ENCODE data around the gene C19orf25. TPM values are rescaled to one million over a fixed set of nuclear protein-coding genes. Genes with fewer than 3 reads are reported as not detected.

C19orf25 gene
- total RNA-seq: 10 to 100 TPM; 12.2 to 32.7 (median 15.3) TPM
- long read RNA-seq, partial matches to known transcripts: 1 of 6 reads
- long read RNA-seq, other reads (novel, unspliced or antisense): 1 of 6 reads

DNA sequence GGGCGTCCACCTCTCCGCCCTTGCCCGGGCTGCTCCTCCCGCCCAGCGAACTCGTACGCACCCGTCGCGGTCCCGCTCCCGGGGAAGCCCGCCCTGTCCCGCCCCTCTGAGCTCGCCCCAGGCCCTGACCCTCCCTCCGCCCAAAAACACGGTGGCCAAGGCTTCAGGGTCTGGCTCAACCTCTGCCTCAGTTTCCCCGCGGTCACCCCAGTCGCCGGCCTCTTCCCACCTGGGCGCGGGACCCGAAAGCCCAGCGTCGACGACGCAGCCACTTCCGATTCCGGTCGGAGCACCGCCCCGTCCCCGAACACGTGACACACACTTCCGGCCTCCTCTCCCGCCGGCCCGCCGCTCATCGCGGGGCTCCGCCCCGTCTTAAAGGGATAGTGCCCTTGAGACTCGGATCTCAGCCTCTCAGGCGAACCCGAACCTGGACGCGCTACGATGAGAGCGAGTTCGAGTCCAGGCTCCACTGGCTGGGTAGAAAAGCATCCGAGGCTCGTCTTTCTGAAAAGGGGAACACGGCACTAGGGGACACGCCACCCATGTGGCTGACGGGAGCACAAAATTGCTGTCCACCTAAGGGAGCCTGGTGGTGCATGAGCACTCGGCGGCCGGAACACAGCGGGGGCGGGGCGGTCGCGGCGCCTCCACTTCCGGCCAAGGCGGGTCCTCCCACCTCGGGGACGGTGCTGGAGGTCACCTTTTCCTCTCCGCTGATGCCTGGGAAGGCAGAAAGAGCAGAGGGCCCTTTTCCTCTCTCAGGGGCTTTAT, at the start of gene C19orf25:
Gene C19orf25, minus strand, starts transcription at position 282 of the 774 bp plus-strand sequence. CDS start 312 bp downstream, outside the sequence.
- H3K27me3 ChIP-seq: no peaks in the 10 kb centered on the region
- H3K4me3 ChIP-seq: peak within 1 kb of the TSS; percentile 87 to 99 (median 96)
- ATAC-seq: peak; percentile 94 to 99 (median 97)
- WGBS (ENCODE audit: insufficient coverage, low coverage, low lambda C conversion rate, missing lambda C conversion rate): 0% methylated on average over 17 of the region's 71 CpGs
- TF ChIP-seq, protein P1, sequence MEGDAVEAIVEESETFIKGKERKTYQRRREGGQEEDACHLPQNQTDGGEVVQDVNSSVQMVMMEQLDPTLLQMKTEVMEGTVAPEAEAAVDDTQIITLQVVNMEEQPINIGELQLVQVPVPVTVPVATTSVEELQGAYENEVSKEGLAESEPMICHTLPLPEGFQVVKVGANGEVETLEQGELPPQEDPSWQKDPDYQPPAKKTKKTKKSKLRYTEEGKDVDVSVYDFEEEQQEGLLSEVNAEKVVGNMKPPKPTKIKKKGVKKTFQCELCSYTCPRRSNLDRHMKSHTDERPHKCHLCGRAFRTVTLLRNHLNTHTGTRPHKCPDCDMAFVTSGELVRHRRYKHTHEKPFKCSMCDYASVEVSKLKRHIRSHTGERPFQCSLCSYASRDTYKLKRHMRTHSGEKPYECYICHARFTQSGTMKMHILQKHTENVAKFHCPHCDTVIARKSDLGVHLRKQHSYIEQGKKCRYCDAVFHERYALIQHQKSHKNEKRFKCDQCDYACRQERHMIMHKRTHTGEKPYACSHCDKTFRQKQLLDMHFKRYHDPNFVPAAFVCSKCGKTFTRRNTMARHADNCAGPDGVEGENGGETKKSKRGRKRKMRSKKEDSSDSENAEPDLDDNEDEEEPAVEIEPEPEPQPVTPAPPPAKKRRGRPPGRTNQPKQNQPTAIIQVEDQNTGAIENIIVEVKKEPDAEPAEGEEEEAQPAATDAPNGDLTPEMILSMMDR (IDR thresholded peaks at IDR 0.05): no peak
- peak; percentile 44 for TF ChIP-seq POLR2A (IDR thresholded peaks at IDR 0.05)
- H3K4me1 ChIP-seq: peaks cover 0 to 9% (median 4%) of the 10 kb centered on the region in 4 donors
- intact Hi-C loops (cut with DNase I): no loop called here
- H3K27ac ChIP-seq: peak within 1 kb of the TSS; percentile 21 to 67 (median 45)
- H3K9me3 ChIP-seq: no peaks in the 10 kb centered on the region
- DNase-seq: peak; percentile 96 to 97 (median 96)
- H3K36me3 ChIP-seq: no peaks in the 10 kb centered on the region

DNA sequence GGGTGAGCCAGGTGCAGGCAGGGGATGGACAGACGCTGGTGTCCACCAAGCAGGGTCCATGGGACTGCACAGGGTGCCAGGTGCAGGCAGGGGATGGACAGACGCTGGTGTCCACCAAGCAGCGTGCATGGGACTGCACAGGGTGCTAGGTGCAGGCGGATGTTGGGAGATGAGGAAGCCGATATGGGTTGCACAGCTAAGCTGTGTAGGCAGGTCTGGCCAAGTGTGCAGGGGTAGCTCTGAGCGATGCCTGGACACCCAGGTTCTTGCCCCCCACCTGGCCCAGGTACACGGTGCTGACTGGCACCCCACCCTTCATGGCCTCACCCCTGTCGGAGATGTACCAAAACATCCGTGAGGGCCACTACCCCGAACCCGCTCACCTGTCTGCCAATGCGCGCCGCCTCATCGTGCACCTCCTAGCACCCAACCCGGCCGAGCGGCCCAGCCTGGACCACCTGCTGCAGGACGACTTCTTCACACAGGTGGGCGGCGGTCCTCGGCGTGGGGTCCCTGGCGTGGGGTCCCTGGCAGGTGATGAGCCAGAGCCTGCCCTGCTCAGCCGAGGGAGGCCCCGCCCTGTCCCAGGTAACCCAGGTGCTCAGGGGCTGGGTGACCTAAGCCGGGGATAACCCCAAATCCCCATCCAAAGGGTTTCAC, 48.8 kb upstream of the C19orf25 start:
- H3K36me3 ChIP-seq: no peaks in the 10 kb centered on the region
- no peak overlapping the region for H3K27ac ChIP-seq
- intact Hi-C loops (cut with DNase I): no loop called here
- ATAC-seq: no peak
- H3K27me3 ChIP-seq: no peaks in the 10 kb centered on the region
- no peak overlapping the region for H3K4me3 ChIP-seq
- H3K4me1 ChIP-seq: no peaks in the 10 kb centered on the region
- no peak for DNase-seq
- no peak for TF ChIP-seq POLR2A (IDR thresholded peaks at IDR 0.05)
- TF ChIP-seq, protein P1 (IDR thresholded peaks at IDR 0.05): no peak
- no peaks in the 10 kb centered on the region for H3K9me3 ChIP-seq
- 25% methylated on average over 2 of the region's 27 CpGs for WGBS (ENCODE audit: insufficient coverage, low coverage, low lambda C conversion rate, missing lambda C conversion rate)

DNA sequence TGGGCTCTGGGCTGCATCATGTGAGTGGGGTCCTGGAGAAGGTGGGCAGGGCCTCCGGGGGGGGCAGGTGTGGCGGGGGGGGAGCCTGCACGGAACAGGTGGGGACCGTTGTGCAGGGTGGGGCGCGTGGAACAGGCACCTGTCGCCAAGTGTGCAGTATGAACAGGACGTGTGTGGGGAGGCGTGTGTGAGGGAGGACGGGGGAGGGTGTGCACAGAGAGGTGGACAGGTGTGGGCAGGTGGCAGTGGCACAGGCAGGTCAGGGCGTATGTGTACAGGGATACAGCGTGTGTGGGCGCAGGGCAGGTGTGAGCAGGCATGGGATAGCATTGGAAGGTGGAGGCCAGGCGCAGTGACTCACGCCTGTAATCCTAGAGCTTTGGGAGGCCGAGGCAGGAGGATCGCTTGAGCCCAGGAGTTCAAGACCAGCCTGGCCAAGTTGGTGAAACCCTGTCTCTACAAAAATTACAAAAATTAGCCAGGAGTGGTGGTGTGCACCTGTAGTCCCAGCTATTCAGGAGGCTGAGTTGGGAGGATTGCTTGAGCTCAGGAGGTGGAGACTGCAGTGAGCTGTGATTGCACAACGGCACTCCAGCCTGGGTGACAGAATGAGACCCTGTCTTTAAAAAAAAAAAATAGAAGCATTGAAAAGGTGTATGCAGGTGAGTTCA, 48.1 kb upstream of the C19orf25 start:
- H3K9me3 ChIP-seq: no peaks in the 10 kb centered on the region
- no peak overlapping the region for H3K27ac ChIP-seq
- 59% methylated on average over 11 of the region's 18 CpGs for WGBS (ENCODE audit: insufficient coverage, low coverage, low lambda C conversion rate, missing lambda C conversion rate)
- DNase-seq (no peak), ATAC-seq (no peak)
- no peaks in the 10 kb centered on the region for H3K4me1 ChIP-seq
- H3K36me3 ChIP-seq: no peaks in the 10 kb centered on the region
- intact Hi-C loops (cut with DNase I): no loop called here
- H3K27me3 ChIP-seq: no peaks in the 10 kb centered on the region
- TF ChIP-seq POLR2A (IDR thresholded peaks at IDR 0.05): no peak
- H3K4me3 ChIP-seq: no peak overlapping the region

DNA sequence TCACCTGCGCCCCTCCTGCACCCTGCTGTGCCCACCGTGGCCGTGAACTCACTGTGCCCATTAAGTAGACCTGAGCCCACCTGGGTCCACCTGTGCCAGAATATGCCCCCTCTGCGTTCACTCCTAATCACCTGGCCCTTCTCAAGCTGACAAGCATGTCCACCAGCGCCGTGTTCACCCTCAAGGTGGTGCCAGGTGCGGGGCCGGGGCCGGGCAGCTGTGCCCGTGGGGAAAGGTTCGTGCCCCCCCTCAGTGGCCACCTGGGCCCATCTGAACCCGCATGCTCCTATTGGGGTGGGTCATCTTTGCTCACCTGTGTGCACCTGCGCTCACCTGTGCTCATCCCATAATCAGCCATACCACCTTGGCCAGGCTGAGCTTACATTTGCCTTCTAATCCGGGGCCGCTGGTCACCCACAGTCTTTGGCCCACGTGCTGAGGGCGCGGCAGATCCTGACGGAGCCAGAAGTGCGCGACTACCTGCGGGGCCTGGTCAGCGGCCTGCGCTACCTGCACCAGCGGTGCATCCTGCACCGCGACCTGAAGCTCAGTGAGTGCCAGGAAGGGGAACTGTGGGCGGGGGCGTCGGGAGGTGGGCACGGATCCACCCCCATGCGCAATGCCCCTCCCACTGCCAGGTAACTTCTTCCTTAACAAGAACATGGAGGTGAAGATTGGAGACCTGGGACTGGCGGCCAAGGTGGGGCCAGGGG, 47.2 kb upstream of the C19orf25 start:
- 67% methylated on average over 14 of the region's 33 CpGs for WGBS (ENCODE audit: insufficient coverage, low coverage, low lambda C conversion rate, missing lambda C conversion rate)
- DNase-seq: no peak
- Histone ChIP-seq H3K27me3 (no peaks in the 10 kb centered on the region), H3K4me3 (no peak overlapping the region), H3K4me1 (no peaks in the 10 kb centered on the region), H3K27ac (no peak overlapping the region), H3K36me3 (no peaks in the 10 kb centered on the region), H3K9me3 (no peaks in the 10 kb centered on the region)
- TF ChIP-seq, protein P1 (IDR thresholded peaks at IDR 0.05): no peak
- TF ChIP-seq POLR2A (IDR thresholded peaks at IDR 0.05): no peak
- ATAC-seq: no peak
- intact Hi-C loops (cut with DNase I): no loop called here

Data from right lobe of liver (tissue), 6 donors.